ENCODE data around the gene TMEM161A. TPM values are rescaled to one million over a fixed set of nuclear protein-coding genes. Genes with fewer than 3 reads are reported as not detected.
A peak's percentile ranks its signal among the peaks of the same experiment; 100 is the strongest.

The TMEM161A gene
- total and polyA plus RNA-seq, 2 of the 13 experiments (the other 11 are each of a cell fraction or from before 2014, with no cell fraction given), result 25.9 to 31.4 TPM

GRCh38 chr19:19096641-19097627 is 41.3 kb downstream of the TMEM161A start (continued):
- TF ChIP-seq TFE3 (CRISPR knock-in tag; IDR thresholded peaks at IDR 0.05) (peak; percentile 93), RAD21 (CRISPR knock-in tag; IDR thresholded peaks at IDR 0.05) (peak; percentile 35; the same call in 1 of the 2 replicates), PPARG (CRISPR knock-in tag; conservative IDR thresholded peaks at IDR 0.05) (peak; percentile 100), REPIN1 (CRISPR knock-in tag; IDR thresholded peaks at IDR 0.05; ENCODE audit: borderline replicate concordance, low read depth) (peak; percentile 96), MYPOP (CRISPR knock-in tag; IDR thresholded peaks at IDR 0.05) (peak; percentile 63; the same call in 1 of the 2 replicates), ZNF883 (CRISPR knock-in tag; IDR thresholded peaks at IDR 0.05; ENCODE audit: not compliant biosample characterization) (peak; percentile 36), TARDBP (CRISPR knock-in tag; IDR thresholded peaks at IDR 0.05) (peak; percentile 97), ZNF724P (CRISPR knock-in tag; IDR thresholded peaks at IDR 0.05; ENCODE audit: borderline replicate concordance) (no peak; the same call in 1 of the 2 replicates), ZNF674 (CRISPR knock-in tag; IDR thresholded peaks at IDR 0.05; ENCODE audit: low read depth) (no peak), ZFP36L1 (CRISPR knock-in tag; IDR thresholded peaks at IDR 0.05) (peak; percentile 82), ZNF138 (CRISPR knock-in tag; IDR thresholded peaks at IDR 0.05; ENCODE audit: low read depth) (no peak), ZNF574 (CRISPR knock-in tag; IDR thresholded peaks at IDR 0.05) (peak; percentile 86), ZNF609 (CRISPR knock-in tag; IDR thresholded peaks at IDR 0.05; ENCODE audit: borderline replicate concordance) (peak; percentile 83; the same call in 1 of the 2 replicates), ZNF557 (CRISPR knock-in tag; IDR thresholded peaks at IDR 0.05) (peak; percentile 60; the same call in 1 of the 2 replicates), ZFP82 (CRISPR knock-in tag; IDR thresholded peaks at IDR 0.05; ENCODE audit: borderline replicate concordance) (peak; percentile 77; the same call in 1 of the 2 replicates), HDAC2 (CRISPR knock-in tag; IDR thresholded peaks at IDR 0.05) (peak; percentile 95), ZNF382 (CRISPR knock-in tag; IDR thresholded peaks at IDR 0.05; ENCODE audit: borderline replicate concordance) (no peak), ZMYM4 (CRISPR knock-in tag; IDR thresholded peaks at IDR 0.05) (peak; percentile 74)
